HepG2 (cell line): ENCODE results near the gene PRDM7. TPM values are rescaled to one million over a fixed set of nuclear protein-coding genes. Genes with fewer than 3 reads are reported as not detected.

Experiments used
- BATF2 ChIP-seq: sonication (generic); formaldehyde crosslinking; IDR thresholded peaks from 2 replicates; pipeline ENCODE4 v1.8.0; 2022; ENCODE audit warnings: mild to moderate bottlenecking, missing genetic modification reagents, moderate library complexity
- CHD2 ChIP-seq: IDR thresholded peaks from 2 replicates; pipeline ENCODE4 v1.6.1; 2011; ENCODE audit warnings: low read depth, low read length, improper control_type of control experiment
- CSRNP1 ChIP-seq: sonication (generic); formaldehyde crosslinking; IDR thresholded peaks from 2 replicates; pipeline ENCODE4 v1.8.1; 2023; ENCODE audit warnings: mild to moderate bottlenecking, missing genetic modification reagents
- HNF4G ChIP-seq, 2 experiments: sonication (generic) in 1 of 2; formaldehyde crosslinking in 1 of 2; IDR thresholded peaks; 2 replicates each; pipeline versions ENCODE4 v1.4.0 to v1.6.1; 2011 to 2020; ENCODE audit warnings: borderline replicate concordance in 2 of 2, low read depth in 2 of 2, mild to moderate bottlenecking in 2 of 2, low read length in 1 of 2, missing genetic modification reagents in 1 of 2, moderate library complexity in 1 of 2
- KLF16 ChIP-seq, 2 experiments: sonication (generic) in 1 of 2; formaldehyde crosslinking in 1 of 2; IDR thresholded peaks; 2 replicates each; pipeline versions ENCODE4 v1.6.1 to v1.8.0; 2016 to 2023; ENCODE audit warnings: missing genetic modification reagents in 2 of 2, missing compliant biosample characterization in 1 of 2
- NBN ChIP-seq: fragments of 450-650 bp; conservative IDR thresholded peaks from 2 replicates; pipeline ENCODE4 v1.6.1; 2017
- TBX2 ChIP-seq: sonication (generic); formaldehyde crosslinking; IDR thresholded peaks from 2 replicates; pipeline ENCODE4 v1.5.0; 2020; ENCODE audit warnings: missing genetic modification reagents, mild to moderate bottlenecking, borderline replicate concordance
- TCF7 ChIP-seq: sonication (generic); IDR thresholded peaks from 2 replicates; pipeline ENCODE4 v1.6.1; 2016; ENCODE audit warnings: antibody characterized with exemption, low read depth
- THAP11 ChIP-seq: IDR thresholded peaks from 2 replicates; pipeline ENCODE4 v1.6.1; 2016; ENCODE audit warnings: missing biosample characterization, missing genetic modification reagents
- ZEB1 ChIP-seq: IDR thresholded peaks from 2 replicates; pipeline ENCODE4 v1.6.1; 2012; ENCODE audit warnings: mild to moderate bottlenecking, low read depth, inconsistent platforms; ENCODE audit not compliant: insufficient replicate concordance
- ZNF383 ChIP-seq: sonication (generic); formaldehyde crosslinking; IDR thresholded peaks from 2 replicates; pipeline ENCODE4 v1.4.0; 2020; ENCODE audit warnings: missing genetic modification reagents, mild to moderate bottlenecking, borderline replicate concordance
- polyA plus RNA-seq, 8 experiments: library from polyadenylated mRNA; depleted of rRNA in 3 of 8; stranded (reverse) in 7 of 8; unstranded in 1 of 8; fragments of >200 nt; fragmentation: Illumina TruSeq in 4 of 8; extraction: Trizol in 4 of 8; gene quantifications; 2 replicates each; pipeline versions ENCODE4 v1.2.1 to v1.2.3, GENCODE V29; 2011 to 2016; ENCODE audit warnings: low read depth in 4 of 8, missing spikeins in 1 of 8, mixed read lengths in 1 of 8; ENCODE audit not compliant: insufficient read depth in 1 of 8
- total RNA-seq, 5 experiments: library from RNA; depleted of rRNA; stranded (reverse); fragments of >200 nt; fragmentation: Illumina TruSeq; extraction: Trizol; gene quantifications; 2 replicates each; pipeline ENCODE4 v1.2.3, GENCODE V29; 2016; ENCODE audit warnings: low read depth in 1 of 5
- TF ChIP-seq, protein P1 (sequence below), 2 experiments: fragments of 450-650 bp in 1 of 2; sonication (generic) in 1 of 2; formaldehyde crosslinking in 1 of 2; IDR thresholded peaks; 2 replicates each; pipeline versions ENCODE4 v1.6.1 to v1.8.0; 2016 to 2022; ENCODE audit warnings: antibody characterized with exemption in 1 of 2, mild to moderate bottlenecking in 1 of 2, missing genetic modification reagents in 1 of 2
- TF ChIP-seq, protein P2 (sequence below): sonication (generic); formaldehyde crosslinking; IDR thresholded peaks from 2 replicates; pipeline ENCODE4 v1.4.0; 2020; ENCODE audit warnings: missing genetic modification reagents; ENCODE audit errors: not compliant biosample characterization

PRDM7 gene
- total and polyA plus RNA-seq, 2 of the 13 experiments (the other 11 are each of a cell fraction or from before 2014, with no cell fraction given): not detected

DNA sequence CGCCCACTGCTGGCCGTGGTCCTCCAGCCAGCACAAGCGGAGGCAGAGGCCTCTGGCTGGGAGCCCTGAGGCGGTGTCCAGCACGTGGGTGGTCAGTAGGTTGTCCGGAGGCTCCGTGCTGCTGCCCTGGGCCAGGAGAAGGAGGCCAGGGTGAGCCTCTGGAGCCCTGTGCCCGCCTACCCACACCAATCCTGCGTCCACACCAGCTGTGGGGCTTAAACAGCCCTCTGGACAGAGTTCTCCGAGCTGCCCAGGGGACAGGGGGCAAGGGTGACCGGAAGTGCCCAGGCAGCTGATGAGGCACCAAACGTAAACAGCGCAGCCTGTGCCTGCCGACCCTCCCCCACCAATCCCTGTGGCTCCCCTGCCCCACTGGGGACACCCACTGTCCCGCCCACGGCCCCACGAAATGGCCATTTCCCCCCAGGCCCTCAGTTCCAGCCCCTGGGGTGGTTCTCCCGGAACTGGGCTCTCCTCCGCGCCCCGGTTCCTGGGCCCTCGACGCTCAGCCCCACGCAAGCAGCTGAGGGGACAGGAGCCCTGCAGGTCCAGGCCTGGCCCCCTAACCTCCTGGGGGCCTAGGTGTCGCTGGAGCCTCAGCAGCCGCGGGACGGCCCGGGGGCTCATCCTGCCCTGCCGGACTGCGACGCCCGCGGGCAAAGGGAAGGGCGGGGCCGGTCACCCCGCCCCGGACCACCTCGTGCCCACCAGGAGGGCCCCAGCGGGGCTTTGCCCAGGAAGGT, 30.0 kb downstream of the PRDM7 start (continued):
- TF ChIP-seq CSRNP1 (peak; percentile 68; the same call in 1 of the 2 replicates), ZEB1 (no peak), ZNF383 (no peak), TBX2 (CRISPR knock-in tag) (peak; percentile 83), NBN (no peak), CHD2 (no peak), HNF4G (IDR thresholded peaks at IDR 0.05; ENCODE audit: borderline replicate concordance, low read depth, low read length) (no peak; the same call in 1 of the 2 replicates), HNF4G (CRISPR knock-in tag; IDR thresholded peaks at IDR 0.05; ENCODE audit: borderline replicate concordance, low read depth) (peak; percentile 72), BATF2 (CRISPR knock-in tag) (peak; percentile 38; the same call in 1 of the 2 replicates), TCF7 (no peak), KLF16 (CRISPR knock-in tag; IDR thresholded peaks at IDR 0.05) (peak in 1 of 2 experiments; percentile 50; a peak in 1 of 4 replicates), THAP11 (CRISPR knock-in tag) (0 out of 2 replicates have a peak, but pooled peaks have one; percentile 42)
- TF ChIP-seq, protein P1, sequence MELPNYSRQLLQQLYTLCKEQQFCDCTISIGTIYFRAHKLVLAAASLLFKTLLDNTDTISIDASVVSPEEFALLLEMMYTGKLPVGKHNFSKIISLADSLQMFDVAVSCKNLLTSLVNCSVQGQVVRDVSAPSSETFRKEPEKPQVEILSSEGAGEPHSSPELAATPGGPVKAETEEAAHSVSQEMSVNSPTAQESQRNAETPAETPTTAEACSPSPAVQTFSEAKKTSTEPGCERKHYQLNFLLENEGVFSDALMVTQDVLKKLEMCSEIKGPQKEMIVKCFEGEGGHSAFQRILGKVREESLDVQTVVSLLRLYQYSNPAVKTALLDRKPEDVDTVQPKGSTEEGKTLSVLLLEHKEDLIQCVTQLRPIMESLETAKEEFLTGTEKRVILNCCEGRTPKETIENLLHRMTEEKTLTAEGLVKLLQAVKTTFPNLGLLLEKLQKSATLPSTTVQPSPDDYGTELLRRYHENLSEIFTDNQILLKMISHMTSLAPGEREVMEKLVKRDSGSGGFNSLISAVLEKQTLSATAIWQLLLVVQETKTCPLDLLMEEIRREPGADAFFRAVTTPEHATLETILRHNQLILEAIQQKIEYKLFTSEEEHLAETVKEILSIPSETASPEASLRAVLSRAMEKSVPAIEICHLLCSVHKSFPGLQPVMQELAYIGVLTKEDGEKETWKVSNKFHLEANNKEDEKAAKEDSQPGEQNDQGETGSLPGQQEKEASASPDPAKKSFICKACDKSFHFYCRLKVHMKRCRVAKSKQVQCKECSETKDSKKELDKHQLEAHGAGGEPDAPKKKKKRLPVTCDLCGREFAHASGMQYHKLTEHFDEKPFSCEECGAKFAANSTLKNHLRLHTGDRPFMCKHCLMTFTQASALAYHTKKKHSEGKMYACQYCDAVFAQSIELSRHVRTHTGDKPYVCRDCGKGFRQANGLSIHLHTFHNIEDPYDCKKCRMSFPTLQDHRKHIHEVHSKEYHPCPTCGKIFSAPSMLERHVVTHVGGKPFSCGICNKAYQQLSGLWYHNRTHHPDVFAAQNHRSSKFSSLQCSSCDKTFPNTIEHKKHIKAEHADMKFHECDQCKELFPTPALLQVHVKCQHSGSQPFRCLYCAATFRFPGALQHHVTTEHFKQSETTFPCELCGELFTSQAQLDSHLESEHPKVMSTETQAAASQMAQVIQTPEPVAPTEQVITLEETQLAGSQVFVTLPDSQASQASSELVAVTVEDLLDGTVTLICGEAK (IDR thresholded peaks at IDR 0.05): no peak
- TF ChIP-seq, protein P1 (CRISPR knock-in tag; IDR thresholded peaks at IDR 0.05): peak; percentile 71
- TF ChIP-seq, protein P2, sequence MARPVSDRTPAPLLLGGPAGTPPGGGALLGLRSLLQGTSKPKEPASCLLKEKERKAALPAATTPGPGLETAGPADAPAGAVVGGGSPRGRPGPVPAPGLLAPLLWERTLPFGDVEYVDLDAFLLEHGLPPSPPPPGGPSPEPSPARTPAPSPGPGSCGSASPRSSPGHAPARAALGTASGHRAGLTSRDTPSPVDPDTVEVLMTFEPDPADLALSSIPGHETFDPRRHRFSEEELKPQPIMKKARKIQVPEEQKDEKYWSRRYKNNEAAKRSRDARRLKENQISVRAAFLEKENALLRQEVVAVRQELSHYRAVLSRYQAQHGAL (CRISPR knock-in tag): peak; percentile 70
